Measurements from ENCODE around the gene INTS6. TPM values are rescaled to one million over a fixed set of nuclear protein-coding genes. Genes with fewer than 3 reads are reported as not detected.

Gene INTS6
- total RNA-seq, 1 experiment from 2014 or later: 26.6 TPM

- Histone ChIP-seq H3K27me3 (ENCODE audit: low read length) (no peaks in the 10 kb centered on the region), H3K79me2 (ENCODE audit: low read length) (no peaks in the 10 kb centered on the region), H3K9ac (ENCODE audit: low read length) (no peak overlapping the region), H3K4me2 (ENCODE audit: low read length) (no peak overlapping the region), H3K4me1 (ENCODE audit: insufficient read depth, low read length) (no peaks in the 10 kb centered on the region), H3K36me3 (ENCODE audit: low read depth, low read length) (no peaks in the 10 kb centered on the region), H3K9me3 (ENCODE audit: low read length) (no peaks in the 10 kb centered on the region), H3K9me2 (replicated peaks; ENCODE audit: low read length) (no peaks in the 10 kb centered on the region), H4K20me1 (ENCODE audit: low read length) (no peaks in the 10 kb centered on the region), H3K4me3 (ENCODE audit: low read length) (no peak overlapping the region), H3K27ac (ENCODE audit: low read length) (no peak overlapping the region), H3F3A (ENCODE audit: low read length, unreplicated experiment) (no peaks in the 10 kb centered on the region), H2AFZ (ENCODE audit: low read length) (no peak overlapping the region)
- CTCF ChIA-PET: no interaction called here
- ATAC-seq (no peak), DNase-seq (no peak)
- no TSS peak for BruUV-seq (replicated peaks)
- POLR2A ChIA-PET (ENCODE audit: unreplicated experiment): no interaction called here
- TF ChIP-seq EZH2phosphoT487 (IDR thresholded peaks at IDR 0.05; ENCODE audit: borderline replicate concordance, low read length) (no peak), CTCF (conservative IDR thresholded peaks at IDR 0.05; ENCODE audit: low read depth, low read length) (no peak), EZH2 (IDR thresholded peaks at IDR 0.05; ENCODE audit: low read length, unreplicated experiment) (no peak)
- intact Hi-C loops (cut with micrococcal nuclease): no loop called here
Measured at GRCh38 chr13:51348069-51348967, 104.5 kb downstream of the INTS6 start.

GRCh38 chr13:51347099-51347498 lies 105.7 kb downstream of the INTS6 start:
- CTCF ChIA-PET: no interaction called here

More at GRCh38 chr13:51347099-51347498, 105.7 kb downstream of the INTS6 start:
- Histone ChIP-seq H2AFZ (ENCODE audit: low read length) (no peak overlapping the region), H3F3A (ENCODE audit: low read length, unreplicated experiment) (no peaks in the 10 kb centered on the region), H3K4me2 (ENCODE audit: low read length) (no peak overlapping the region), H3K9me2 (replicated peaks; ENCODE audit: low read length) (no peaks in the 10 kb centered on the region), H3K27me3 (ENCODE audit: low read length) (no peaks in the 10 kb centered on the region), H3K79me2 (ENCODE audit: low read length) (no peaks in the 10 kb centered on the region), H3K9ac (ENCODE audit: low read length) (no peak overlapping the region), H3K4me1 (ENCODE audit: insufficient read depth, low read length) (no peaks in the 10 kb centered on the region), H3K36me3 (ENCODE audit: low read depth, low read length) (no peaks in the 10 kb centered on the region), H3K9me3 (ENCODE audit: low read length) (no peaks in the 10 kb centered on the region), H3K27ac (ENCODE audit: low read length) (no peak overlapping the region), H3K4me3 (ENCODE audit: low read length) (no peak overlapping the region), H4K20me1 (ENCODE audit: low read length) (no peaks in the 10 kb centered on the region)
- no peak for ATAC-seq
- DNase-seq: no peak
- intact Hi-C loops (cut with micrococcal nuclease): no loop called here
- TF ChIP-seq EZH2phosphoT487 (IDR thresholded peaks at IDR 0.05; ENCODE audit: borderline replicate concordance, low read length) (no peak), CTCF (conservative IDR thresholded peaks at IDR 0.05; ENCODE audit: low read depth, low read length) (no peak), EZH2 (IDR thresholded peaks at IDR 0.05; ENCODE audit: low read length, unreplicated experiment) (no peak)
- no TSS peak for BruUV-seq (replicated peaks)
- POLR2A ChIA-PET (ENCODE audit: unreplicated experiment): no interaction called here

All from PC-3 (cell line).